ENCODE results near the gene ICAM5.

DNA sequence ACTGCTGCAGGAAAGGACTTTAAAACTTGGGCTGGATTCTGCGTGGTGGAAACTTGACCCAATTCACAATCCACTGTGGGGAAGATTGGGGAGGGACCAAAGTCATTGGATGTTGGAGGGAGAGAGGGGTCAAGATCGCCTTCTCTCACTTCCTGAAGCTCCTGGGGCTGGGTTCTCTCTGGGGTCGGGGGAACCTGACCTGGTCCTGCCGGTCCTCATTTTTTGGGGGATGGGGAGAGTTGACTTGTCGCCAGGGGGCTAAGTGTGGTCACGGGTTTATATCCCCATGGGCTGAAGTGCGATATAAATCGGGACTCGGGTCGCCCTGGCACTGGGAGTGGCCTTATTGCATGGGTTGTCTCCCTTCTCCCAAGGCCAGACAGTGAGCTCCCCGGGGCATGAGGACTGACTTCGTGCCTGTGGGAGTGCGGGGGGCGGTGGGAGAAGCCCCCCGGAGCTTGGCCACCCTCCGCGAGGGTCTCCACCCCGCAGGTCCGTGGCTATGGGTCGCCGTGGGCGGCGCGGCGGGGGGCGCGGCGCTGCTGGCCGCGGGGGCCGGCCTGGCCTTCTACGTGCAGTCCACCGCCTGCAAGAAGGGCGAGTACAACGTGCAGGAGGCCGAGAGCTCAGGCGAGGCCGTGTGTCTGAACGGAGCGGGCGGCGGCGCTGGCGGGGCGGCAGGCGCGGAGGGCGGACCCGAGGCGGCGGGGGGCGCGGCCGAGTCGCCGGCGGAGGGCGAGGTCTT, 6.3 kb downstream of the ICAM5 start:
- TF ChIP-seq POLR2A (IDR thresholded peaks at IDR 0.05) = no peak
- no peak for TF ChIP-seq CTCF (IDR thresholded peaks at IDR 0.05)
- no peak for TF ChIP-seq POLR2AphosphoS5 (IDR thresholded peaks at IDR 0.05)

Measured in upper lobe of left lung (tissue), 4 donors.